IPS DF 19.7 (cell line): ENCODE results near the gene DCBLD2.
A peak's percentile ranks its signal among the peaks of the same experiment; 100 is the strongest.

Experiments used
- DNase-seq: peaks from one replicate; pipeline ENCODE4 v3.0.0-alpha.2; 2013; ENCODE audit warnings: low read depth, low spot score

The DCBLD2 gene

GRCh38 chr3:98901392-98902350 is at the start of gene DCBLD2:
Gene DCBLD2, minus strand, starts transcription at chr3:98901695. Its CDS starts 369 bp downstream, at chr3:98901326.
- DNase-seq = peak; percentile 96

- no peak for DNase-seq
Measured at GRCh38 chr3:98945666-98946065, 44.2 kb upstream of the DCBLD2 start.

GRCh38 chr3:98945101-98945524 is 43.6 kb upstream of the DCBLD2 start:
- no peak for DNase-seq

GRCh38 chr3:98930413-98930812 is 28.9 kb upstream of the DCBLD2 start:
- DNase-seq = no peak

- DNase-seq = no peak
Measured at GRCh38 chr3:98921957-98922356, 20.5 kb upstream of the DCBLD2 start.

- DNase-seq = no peak
Measured at GRCh38 chr3:98920166-98920565, 18.7 kb upstream of the DCBLD2 start.

GRCh38 chr3:98918586-98918985 is 17.1 kb upstream of the DCBLD2 start:
- no peak for DNase-seq

- DNase-seq = no peak
Measured at GRCh38 chr3:98917608-98918007, 16.1 kb upstream of the DCBLD2 start.

GRCh38 chr3:98914210-98915080 is 12.9 kb upstream of the DCBLD2 start:
- DNase-seq = no peak

GRCh38 chr3:98912448-98912847 is 11.0 kb upstream of the DCBLD2 start:
- DNase-seq = no peak

- DNase-seq = no peak
Measured at GRCh38 chr3:98906230-98906629, 4.7 kb upstream of the DCBLD2 start.

- DNase-seq = no peak
Measured at GRCh38 chr3:98903705-98904481, 2.4 kb upstream of the DCBLD2 start.

- no peak for DNase-seq
Measured at GRCh38 chr3:98903099-98903498, 1.6 kb upstream of the DCBLD2 start.

GRCh38 chr3:98902351-98902740 is 851 bp upstream of the DCBLD2 start:
- no peak for DNase-seq

GRCh38 chr3:98901119-98901391 is 440 bp downstream of the DCBLD2 start:
- peak; percentile 35 for DNase-seq

GRCh38 chr3:98900265-98901118 is 1.0 kb downstream of the DCBLD2 start:
- no peak for DNase-seq

- no peak for DNase-seq
Measured at GRCh38 chr3:98897701-98898100, 3.8 kb downstream of the DCBLD2 start.

GRCh38 chr3:98894791-98895576 is 6.5 kb downstream of the DCBLD2 start:
- no peak for DNase-seq

GRCh38 chr3:98893740-98894139 is 7.8 kb downstream of the DCBLD2 start:
- no peak for DNase-seq

GRCh38 chr3:98892263-98892662 is 9.2 kb downstream of the DCBLD2 start:
- DNase-seq = no peak
